Measurements from ENCODE around the gene MGMT.

GRCh38 chr10:129552119-129552518 is 85.1 kb downstream of the MGMT start:
- TF ChIP-seq CTCF (IDR thresholded peaks at IDR 0.05; ENCODE audit: low read depth, low read length, missing input control) (no peak), REST (IDR thresholded peaks at IDR 0.05) (no peak), FOXA1 (IDR thresholded peaks at IDR 0.05) (no peak), SP1 (IDR thresholded peaks at IDR 0.05) (no peak), RXRA (IDR thresholded peaks at IDR 0.05) (no peak)

All from liver (tissue), 3 donors.